ENCODE results near the gene DDC. TPM values are rescaled to one million over a fixed set of nuclear protein-coding genes. Genes with fewer than 3 reads are reported as not detected.

The DDC gene
- total RNA-seq, 1 donor from 2014 or later: 3.8 TPM

DNA sequence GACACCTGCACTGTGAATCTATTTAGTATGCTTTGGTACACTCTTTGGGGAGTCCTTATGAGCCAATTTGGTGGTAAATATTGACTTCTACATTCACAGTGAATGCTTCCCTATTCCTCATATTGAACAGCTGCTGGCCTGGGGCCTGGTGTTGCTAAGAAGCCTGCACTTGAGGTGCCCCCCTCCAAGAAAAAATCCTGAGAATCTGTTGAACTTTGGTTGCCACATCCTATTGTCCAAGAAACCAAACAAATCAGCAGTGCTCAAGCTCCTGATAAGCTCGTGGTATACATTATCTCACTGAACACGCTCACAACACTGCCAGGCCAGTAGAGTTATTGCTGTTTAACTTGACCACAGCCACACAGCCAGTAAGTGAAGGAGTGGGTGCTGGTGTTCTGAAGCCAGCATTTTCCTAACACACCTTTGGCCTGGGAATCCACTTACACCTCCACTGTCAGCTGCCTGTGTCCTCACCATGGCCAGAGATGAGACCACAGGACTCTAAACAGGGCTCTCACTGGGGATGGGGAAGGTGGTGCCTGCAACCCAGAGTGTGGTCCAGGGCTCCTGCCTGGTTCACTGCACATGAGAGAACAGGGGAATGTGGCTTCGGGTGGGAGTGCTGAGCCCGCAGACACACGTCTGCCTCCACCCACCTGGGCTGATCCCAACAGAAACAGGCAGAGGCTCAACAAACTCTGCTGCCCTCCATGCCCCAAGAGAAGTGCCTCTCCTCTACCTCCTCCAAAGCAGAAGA, 6.7 kb downstream of the DDC start:
- peaks cover 12% of the 10 kb centered on the region for H3K4me1 Mint-ChIP-seq (ENCODE audit: low read depth, unreplicated experiment)
- H3K36me3 Mint-ChIP-seq (ENCODE audit: unreplicated experiment): no peaks in the 10 kb centered on the region
- DNase-seq: no peak
- H3K27me3 Mint-ChIP-seq (ENCODE audit: unreplicated experiment): peaks cover 2% of the 10 kb centered on the region
- TF ChIP-seq, protein P1, sequence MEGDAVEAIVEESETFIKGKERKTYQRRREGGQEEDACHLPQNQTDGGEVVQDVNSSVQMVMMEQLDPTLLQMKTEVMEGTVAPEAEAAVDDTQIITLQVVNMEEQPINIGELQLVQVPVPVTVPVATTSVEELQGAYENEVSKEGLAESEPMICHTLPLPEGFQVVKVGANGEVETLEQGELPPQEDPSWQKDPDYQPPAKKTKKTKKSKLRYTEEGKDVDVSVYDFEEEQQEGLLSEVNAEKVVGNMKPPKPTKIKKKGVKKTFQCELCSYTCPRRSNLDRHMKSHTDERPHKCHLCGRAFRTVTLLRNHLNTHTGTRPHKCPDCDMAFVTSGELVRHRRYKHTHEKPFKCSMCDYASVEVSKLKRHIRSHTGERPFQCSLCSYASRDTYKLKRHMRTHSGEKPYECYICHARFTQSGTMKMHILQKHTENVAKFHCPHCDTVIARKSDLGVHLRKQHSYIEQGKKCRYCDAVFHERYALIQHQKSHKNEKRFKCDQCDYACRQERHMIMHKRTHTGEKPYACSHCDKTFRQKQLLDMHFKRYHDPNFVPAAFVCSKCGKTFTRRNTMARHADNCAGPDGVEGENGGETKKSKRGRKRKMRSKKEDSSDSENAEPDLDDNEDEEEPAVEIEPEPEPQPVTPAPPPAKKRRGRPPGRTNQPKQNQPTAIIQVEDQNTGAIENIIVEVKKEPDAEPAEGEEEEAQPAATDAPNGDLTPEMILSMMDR (IDR thresholded peaks at IDR 0.05; ENCODE audit: partially characterized antibody, unreplicated experiment): no peak
- peaks cover 2% of the 10 kb centered on the region for H3K9me3 Mint-ChIP-seq (ENCODE audit: unreplicated experiment)
- no peak overlapping the region for H3K4me3 Mint-ChIP-seq (ENCODE audit: unreplicated experiment)
- no peak overlapping the region for H3K27ac Mint-ChIP-seq (ENCODE audit: unreplicated experiment)

DNA sequence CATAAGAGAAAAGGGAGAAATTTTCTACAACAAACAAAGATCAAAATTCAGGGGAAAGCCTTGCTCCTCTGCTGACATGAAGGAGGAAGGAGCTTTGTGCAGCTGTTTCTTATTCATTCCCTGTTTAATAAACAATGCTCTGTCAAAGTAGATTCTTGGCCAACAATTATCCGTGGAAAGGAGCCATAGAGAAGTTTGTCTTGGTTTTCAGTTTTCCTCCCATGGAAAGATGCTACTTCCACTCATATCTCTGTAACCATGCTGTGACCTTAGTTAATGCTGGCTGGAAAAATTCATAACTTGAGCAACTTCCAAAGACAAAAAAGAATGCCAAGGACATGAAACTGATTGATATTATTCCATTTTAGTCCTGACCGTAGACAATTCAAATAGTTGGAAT, 8.1 kb downstream of the DDC start:
- peaks cover 11% of the 10 kb centered on the region for H3K4me1 Mint-ChIP-seq (ENCODE audit: low read depth, unreplicated experiment)
- H3K9me3 Mint-ChIP-seq (ENCODE audit: unreplicated experiment): peaks cover 2% of the 10 kb centered on the region
- no peaks in the 10 kb centered on the region for H3K36me3 Mint-ChIP-seq (ENCODE audit: unreplicated experiment)
- no peak for DNase-seq
- TF ChIP-seq, protein P1 (IDR thresholded peaks at IDR 0.05; ENCODE audit: partially characterized antibody, unreplicated experiment): no peak
- peaks cover 4% of the 10 kb centered on the region for H3K27me3 Mint-ChIP-seq (ENCODE audit: unreplicated experiment)
- no peak overlapping the region for H3K4me3 Mint-ChIP-seq (ENCODE audit: unreplicated experiment)
- no peak overlapping the region for H3K27ac Mint-ChIP-seq (ENCODE audit: unreplicated experiment)

DNA sequence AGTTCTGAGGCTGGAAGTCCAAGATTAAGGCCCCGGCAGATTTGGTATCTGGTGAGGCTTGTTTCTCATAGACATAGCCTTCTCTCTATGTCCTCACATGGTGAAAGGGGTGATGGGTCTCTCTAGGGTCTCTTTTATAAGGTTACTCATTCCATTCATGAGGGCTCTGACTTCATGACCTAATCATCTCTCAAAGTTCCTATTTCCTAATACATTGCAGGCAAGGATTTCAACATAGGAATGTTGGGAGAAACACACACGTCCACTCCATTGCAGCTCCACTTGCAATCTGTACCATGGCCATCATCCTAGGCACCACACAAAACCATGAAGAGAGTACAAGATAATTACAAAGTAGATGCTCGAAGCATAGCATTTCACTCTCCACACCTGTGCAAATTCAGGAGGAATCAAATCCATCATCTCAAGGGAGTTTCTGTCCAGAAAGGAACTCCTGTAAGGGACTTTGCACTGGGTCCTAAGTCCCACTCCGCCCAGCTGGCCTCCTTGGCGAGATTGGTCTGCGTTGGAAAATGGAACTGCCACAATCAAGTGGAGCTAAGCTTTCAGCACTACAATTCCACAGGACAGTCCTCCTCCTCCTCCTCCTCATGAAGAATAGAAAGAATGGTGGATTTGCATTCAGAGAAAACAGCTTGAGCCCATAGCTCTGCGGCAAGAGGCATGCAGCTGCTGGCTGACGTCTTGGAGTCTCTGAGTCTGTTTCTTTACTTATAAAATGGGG, 8.8 kb downstream of the DDC start:
- no peaks in the 10 kb centered on the region for H3K36me3 Mint-ChIP-seq (ENCODE audit: unreplicated experiment)
- peaks cover 7% of the 10 kb centered on the region for H3K4me1 Mint-ChIP-seq (ENCODE audit: low read depth, unreplicated experiment)
- TF ChIP-seq, protein P1 (IDR thresholded peaks at IDR 0.05; ENCODE audit: partially characterized antibody, unreplicated experiment): no peak
- peaks cover 4% of the 10 kb centered on the region for H3K27me3 Mint-ChIP-seq (ENCODE audit: unreplicated experiment)
- no peak overlapping the region for H3K27ac Mint-ChIP-seq (ENCODE audit: unreplicated experiment)
- no peak overlapping the region for H3K4me3 Mint-ChIP-seq (ENCODE audit: unreplicated experiment)
- H3K9me3 Mint-ChIP-seq (ENCODE audit: unreplicated experiment): peaks cover 2% of the 10 kb centered on the region
- DNase-seq: no peak

DNA sequence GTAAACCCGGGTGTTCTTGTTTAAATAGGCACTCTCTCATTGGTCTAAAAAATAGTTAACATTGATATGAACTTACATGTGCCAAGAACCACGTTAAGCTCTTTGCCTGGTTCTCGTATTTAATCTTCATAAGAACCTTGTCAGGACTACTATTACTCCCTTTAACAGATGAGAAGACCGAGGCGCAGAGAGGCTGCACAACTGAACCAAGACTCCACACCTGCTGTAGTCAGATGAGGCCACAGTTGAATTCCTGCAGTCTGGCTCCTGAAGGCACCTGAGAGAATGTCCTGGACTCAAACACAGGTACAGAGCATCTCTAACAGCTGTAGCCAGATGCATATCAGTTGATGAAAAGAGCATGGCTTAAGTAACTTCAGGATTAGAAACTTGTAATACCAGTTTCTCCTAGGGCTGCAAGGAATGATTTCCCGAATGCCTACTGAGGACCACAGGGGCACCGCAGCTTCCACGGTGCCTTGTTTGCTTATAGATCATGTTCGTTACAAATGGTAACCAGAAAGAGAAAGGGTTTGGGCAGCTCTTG, 9.5 kb downstream of the DDC start:
- peaks cover 3% of the 10 kb centered on the region for H3K27me3 Mint-ChIP-seq (ENCODE audit: unreplicated experiment)
- H3K4me3 Mint-ChIP-seq (ENCODE audit: unreplicated experiment): no peak overlapping the region

More for the DNA sequence above, 9.5 kb downstream of the DDC start:
- TF ChIP-seq, protein P1 (IDR thresholded peaks at IDR 0.05; ENCODE audit: partially characterized antibody, unreplicated experiment): no peak
- H3K4me1 Mint-ChIP-seq (ENCODE audit: low read depth, unreplicated experiment): peaks cover 4% of the 10 kb centered on the region
- DNase-seq: no peak
- H3K36me3 Mint-ChIP-seq (ENCODE audit: unreplicated experiment): no peaks in the 10 kb centered on the region
- H3K9me3 Mint-ChIP-seq (ENCODE audit: unreplicated experiment): peaks cover 2% of the 10 kb centered on the region
- H3K27ac Mint-ChIP-seq (ENCODE audit: unreplicated experiment): no peak overlapping the region

Measured in glutamatergic neuron (in vitro differentiated cells).